Ovary (tissue), 10 donors: ENCODE results near the gene CXCL17. TPM values are rescaled to one million over a fixed set of nuclear protein-coding genes. Genes with fewer than 3 reads are reported as not detected.
"Not testable (repeated sequence)": the region's sequence is repeated elsewhere in the genome, so short reads cannot be mapped to it uniquely, and the experiment has no call there.

Experiments
- DNase-seq, 5 donors: peaks; one replicate each; pipeline ENCODE4 v3.0.0-alpha.2; 2019 to 2020
- H3K27ac ChIP-seq, 2 donors: fragments of 200-600 bp; one replicate each; pipeline versions ENCODE4 v1.5.1 to v1.8.0; 2019 to 2022
- H3K27me3 ChIP-seq: fragments of 200-600 bp; one replicate; pipeline ENCODE4 v1.8.0; 2022
- H3K36me3 ChIP-seq: fragments of 200-600 bp; sonication (generic); one replicate; pipeline ENCODE4 v1.5.1; 2019
- H3K4me1 ChIP-seq: one replicate; pipeline ENCODE4 v1.8.1; 2013; ENCODE audit warnings: mild to moderate bottlenecking, moderate library complexity; ENCODE audit not compliant: insufficient read depth
- H3K4me3 ChIP-seq: fragments of 200-600 bp; sonication (generic); one replicate; pipeline ENCODE4 v1.5.1; 2017
- H3K9me3 ChIP-seq, 2 donors: fragments of 200-600 bp in 1 of 2; sonication (generic) in 1 of 2; one replicate each; pipeline versions ENCODE4 v1.5.1 to v1.8.1; 2013 to 2019; ENCODE audit warnings: mild to moderate bottlenecking in 1 of 2, moderate library complexity in 1 of 2
- CTCF ChIP-seq, 3 donors: fragments of 450-650 bp in 2 of 3; fragments of 200-600 bp in 1 of 3; IDR thresholded peaks; one replicate each; pipeline versions ENCODE4 v1.5.1 to v1.8.0; 2016 to 2022; ENCODE audit warnings: antibody characterized with exemption in 3 of 3, mild to moderate bottlenecking in 1 of 3
- EP300 ChIP-seq: sonication (generic); formaldehyde crosslinking; IDR thresholded peaks from one replicate; pipeline ENCODE4 v1.6.1; 2017; ENCODE audit warnings: antibody characterized with exemption
- POLR2A ChIP-seq: fragments of 450-650 bp; IDR thresholded peaks from one replicate; pipeline ENCODE4 v1.6.1; 2017; ENCODE audit warnings: antibody characterized with exemption, mild to moderate bottlenecking, moderate library complexity
- WGBS, 3 donors: extraction: QIAGEN DNeasy Blood & Tissue Kit in 1 of 3; methylation state at CpG; one replicate each; pipeline versions ENCODE4 v1.1.5 to v1.1.7; 2013 to 2017; 5-methylcytosine and 5-hydroxymethylcytosine counted together
- intact Hi-C, 4 donors: fragments of 100-400 bp; cut with DNase I; formaldehyde crosslinking; loops; one replicate each; pipeline versions ENCODE4 v1.11.0 to v1.15.1; 2022 to 2023
- long read RNA-seq, 3 donors: library from polyadenylated mRNA in 2 of 3; unstranded in 2 of 3; transcript quantifications; one replicate each; pipeline ENCODE4 v2.0.0 and lab custom pipeline, GENCODE V29; 2021 to 2026
- polyA plus RNA-seq, 2 donors: library from polyadenylated mRNA; stranded (reverse); fragments of 200-250 nt in 1 of 2; fragments of 350-450 nt in 1 of 2; fragmentation: Illumina TruSeq in 1 of 2; extraction: RNeasy Lipid Tissue Mini Kit (QIAGEN cat#74804) in 1 of 2; gene quantifications; one replicate each; pipeline ENCODE4 v1.2.3, GENCODE V29; 2013 to 2014
- total RNA-seq, 7 donors: library from RNA; depleted of rRNA in 2 of 7; stranded (reverse); fragments of >200 nt in 2 of 7; fragmentation: NEBNext Ultra II Directional in 3 of 7; extraction: Animal tissue kit (Norgen Biotek cat#: 25700) in 3 of 7; gene quantifications; one replicate each; pipeline versions ENCODE4 v1.1.0 to v1.2.4, GENCODE V29; 2016 to 2023
- donor health status: DM: no; HTN: no; CAD: no; lungs with moderate emphysema.
- donor health status: DM: no; HTN: no; CAD: no.
- donor health status: Bipolar disorder and iron deficiency.
- donor health status: DM: yes; HTN: yes; CAD: no.
- donor health status: DM: no; HTN: no; CAD: no.
- donor health status: DM: yes; HTN: yes; CAD: no.

The CXCL17 gene
- total RNA-seq (under 1 TPM in 2 of 7 donors, not detected in 5; 0.32 to 0.46 TPM), polyA plus RNA-seq (not detected)
- long read RNA-seq, donor 1: 0 reads
- long read RNA-seq, donor 2: 0 reads
- long read RNA-seq, donor 3: 0 reads

GRCh38 chr19:42442833-42443232 lies at the start of gene CXCL17:
Gene CXCL17, minus strand, starts transcription at chr19:42442946. Its CDS starts 114 bp downstream, at chr19:42442832.
- no peaks in the 10 kb centered on the region for H3K4me1 ChIP-seq
- intact Hi-C loops: no loop called here
- DNase-seq: no peak
- no peaks in the 10 kb centered on the region for H3K27me3 ChIP-seq
- no peaks in the 10 kb centered on the region for H3K36me3 ChIP-seq
- no peak within 1 kb of the TSS for H3K4me3 ChIP-seq
- H3K9me3 ChIP-seq: no peaks in the 10 kb centered on the region
- 96 to 97% (median 97%) methylated on average over 7 of the region's 7 CpGs for WGBS, 3 donors
- TF ChIP-seq CTCF (IDR thresholded peaks at IDR 0.05) (no peak), EP300 (no peak)
- no peak within 1 kb of the TSS for H3K27ac ChIP-seq

- 86 to 92% (median 87%) methylated on average over 6 of the region's 6 CpGs for WGBS, 3 donors
- Histone ChIP-seq H3K4me1 (no peaks in the 10 kb centered on the region), H3K4me3 (no peak overlapping the region), H3K27me3 (no peaks in the 10 kb centered on the region), H3K27ac (no peak overlapping the region), H3K9me3 (no peaks in the 10 kb centered on the region), H3K36me3 (no peaks in the 10 kb centered on the region)
- TF ChIP-seq CTCF (IDR thresholded peaks at IDR 0.05) (no peak), POLR2A (no peak), EP300 (no peak)
- intact Hi-C loops: no loop called here
- DNase-seq: no peak
These were observed 46.2 kb upstream of the CXCL17 start for GRCh38 chr19:42488783-42489521.

- Histone ChIP-seq H3K9me3 (no peaks in the 10 kb centered on the region), H3K4me3 (no peak overlapping the region), H3K36me3 (no peaks in the 10 kb centered on the region), H3K27ac (no peak overlapping the region), H3K27me3 (no peaks in the 10 kb centered on the region), H3K4me1 (no peaks in the 10 kb centered on the region)
- intact Hi-C loops: no loop called here
- WGBS, 3 donors: 84 to 90% (median 87%) methylated on average over 3 of the region's 3 CpGs
- TF ChIP-seq POLR2A: no peak
- TF ChIP-seq EP300: no peak
- TF ChIP-seq CTCF (IDR thresholded peaks at IDR 0.05): no peak
- no peak for DNase-seq
These were observed 45.0 kb upstream of the CXCL17 start for GRCh38 chr19:42487798-42488178.

GRCh38 chr19:42487032-42487797 lies 44.5 kb upstream of the CXCL17 start:
- TF ChIP-seq CTCF (IDR thresholded peaks at IDR 0.05): no peak
- no peak for TF ChIP-seq POLR2A
- no peak for TF ChIP-seq EP300
- Histone ChIP-seq H3K27ac (no peak overlapping the region), H3K9me3 (no peaks in the 10 kb centered on the region), H3K4me1 (no peaks in the 10 kb centered on the region), H3K27me3 (no peaks in the 10 kb centered on the region), H3K36me3 (no peaks in the 10 kb centered on the region), H3K4me3 (no peak overlapping the region)
- 51 to 59% (median 53%) methylated on average over 3 of the region's 3 CpGs for WGBS, 3 donors
- intact Hi-C loops: no loop called here
- DNase-seq: no peak

- H3K27me3 ChIP-seq, H3K4me1 ChIP-seq, H3K4me3 ChIP-seq, H3K36me3 ChIP-seq, DNase-seq, H3K9me3 ChIP-seq, H3K27ac ChIP-seq, intact Hi-C loops: not testable (repeated sequence)
- WGBS, 3 donors: 73 to 74% (median 74%) methylated on average over 4 of the region's 4 CpGs
These were observed 42.3 kb upstream of the CXCL17 start for GRCh38 chr19:42485036-42485435.
